GM12878 (cell line): ENCODE measurements around the gene CUTC. TPM values are rescaled to one million over a fixed set of nuclear protein-coding genes. Genes with fewer than 3 reads are reported as not detected.

Experiments
- ATAC-seq: fragments of 200-7000 bp; cut with Tn5 transposase; 3 replicates; pipeline ENCODE4 v1.9.1; 2020; ENCODE audit warnings: mild to moderate bottlenecking, moderate library complexity
- Bru-seq: library from RNA; stranded (reverse); fragments of 400-500 nt; gene quantifications from one replicate; lab custom pipeline; 2021; lab: Mats Ljungman, UMichigan
- BruChase-seq, 2 experiments: library from RNA; stranded (reverse); fragments of 400-500 nt; gene quantifications; one replicate each; lab custom pipeline; 2021; lab: Mats Ljungman, UMichigan
- BruUV-seq: library from RNA; stranded (reverse); fragments of 400-500 nt; replicated peaks from 2 replicates; lab custom pipeline; 2021; lab: Mats Ljungman, UMichigan
- CTCF ChIA-PET: fragments of 300-600 bp; sonication (Branson Sonifier 250); formaldehyde crosslinking; extraction: SDS; loops from one replicate; lab custom pipeline; 2021; ENCODE audit warnings: inconsistent platforms; lab: Yijun Ruan, JAX
- POLR2A ChIA-PET: fragments of 350-600 bp; formaldehyde crosslinking; extraction: SDS; loops from one replicate; lab custom pipeline; 2021; ENCODE audit warnings: inconsistent platforms; lab: Charles Lee
- RAD21 ChIA-PET: fragments of 300-600 bp; sonication (Branson Sonifier 250); formaldehyde crosslinking; loops from one replicate; lab custom pipeline; 2023; ENCODE audit warnings: antibody characterized with exemption; ENCODE audit not compliant: unreplicated experiment; lab: Charles Lee
- SMC1A ChIA-PET: fragments of 300-600 bp; sonication (Branson Sonifier 250); formaldehyde crosslinking; loops from one replicate; lab custom pipeline; 2023; ENCODE audit not compliant: unreplicated experiment, uncharacterized antibody; lab: Charles Lee
- DNase-seq: peaks from one replicate; pipeline ENCODE4 v3.0.0-alpha.2; 2011; ENCODE audit warnings: low read depth, low spot score
- FAIRE-seq: peaks from 3 replicates; lab custom pipeline; 2011; peaks lifted over from hg19 to GRCh38; lab: Jason Lieb, UNC
- H2AFZ ChIP-seq: 2 replicates; pipeline ENCODE4 v1.6.0; 2011; ENCODE audit warnings: low read depth, low read length, control low read depth; ENCODE audit not compliant: control insufficient read depth
- H3K27ac ChIP-seq: 2 replicates; pipeline ENCODE4 v1.5.1; 2011; ENCODE audit warnings: control low read depth; ENCODE audit not compliant: control insufficient read depth, insufficient read depth
- H3K27me3 ChIP-seq, 2 experiments: replicated peaks in 1 of 2; 2 replicates each; pipeline versions ENCODE4 v1.6.0 to v1.6.1; 2011; ENCODE audit warnings: low read length in 1 of 2; ENCODE audit not compliant: control insufficient read depth in 2 of 2, insufficient read depth in 2 of 2
- H3K36me3 ChIP-seq, 2 experiments: 2 replicates each; pipeline ENCODE4 v1.5.1; 2011; ENCODE audit warnings: low read length in 1 of 2; ENCODE audit not compliant: control insufficient read depth in 2 of 2, insufficient read depth in 2 of 2
- H3K4me1 ChIP-seq: 2 replicates; pipeline ENCODE4 v1.6.1; 2011; ENCODE audit warnings: mild to moderate bottlenecking, low read length, moderate library complexity, mixed read lengths; ENCODE audit not compliant: control insufficient read depth, insufficient read depth
- H3K4me2 ChIP-seq: 2 replicates; pipeline ENCODE4 v1.6.0; 2011; ENCODE audit warnings: control low read depth; ENCODE audit not compliant: control insufficient read depth, insufficient read depth
- H3K4me3 ChIP-seq: fragments of 200-600 bp; sonication (generic); 2 replicates; pipeline ENCODE4 v1.5.1; 2016
- H3K79me2 ChIP-seq: 2 replicates; pipeline ENCODE4 v1.6.0; 2011; ENCODE audit warnings: low read length; ENCODE audit not compliant: control insufficient read depth, insufficient read depth
- H3K9ac ChIP-seq: 2 replicates; pipeline ENCODE4 v1.8.0; 2011; ENCODE audit warnings: low read length, control low read depth, mixed read lengths; ENCODE audit not compliant: control insufficient read depth, insufficient read depth
- H3K9me3 ChIP-seq: replicated peaks from 3 replicates; pipeline ENCODE4 v1.5.1; 2011; ENCODE audit warnings: mild to moderate bottlenecking, low read length; ENCODE audit not compliant: control insufficient read depth, insufficient read depth
- H4K20me1 ChIP-seq: 2 replicates; pipeline ENCODE4 v1.6.0; 2011; ENCODE audit not compliant: control insufficient read depth, insufficient read depth
- ATF2 ChIP-seq: IDR thresholded peaks from 2 replicates; pipeline ENCODE4 v1.6.1; 2012; ENCODE audit warnings: low read length, inconsistent platforms
- EED ChIP-seq: sonication (generic); IDR thresholded peaks from 2 replicates; pipeline ENCODE4 v1.6.1; 2016; ENCODE audit warnings: antibody characterized with exemption, low read depth
- FOS ChIP-seq: IDR thresholded peaks from 3 replicates; pipeline ENCODE4 v1.6.1; 2011; ENCODE audit warnings: borderline replicate concordance; ENCODE audit not compliant: insufficient read length; ENCODE audit errors: extremely low read depth
- HDAC2 ChIP-seq: fragments of 200-600 bp; sonication (generic); IDR thresholded peaks from 2 replicates; pipeline ENCODE4 v1.6.1; 2017
- IKZF1 ChIP-seq: fragments of 450-650 bp; conservative IDR thresholded peaks from 2 replicates; pipeline ENCODE4 v1.6.1; 2017; ENCODE audit warnings: antibody characterized with exemption, mild to moderate bottlenecking
- IRF4 ChIP-seq: IDR thresholded peaks from 2 replicates; pipeline ENCODE4 v1.6.1; 2011; ENCODE audit warnings: low read depth, low read length
- MXI1 ChIP-seq: fragments of 150-350 bp; IDR thresholded peaks from 2 replicates; pipeline ENCODE4 v1.6.1; 2011; ENCODE audit warnings: low read depth, mild to moderate bottlenecking, inconsistent platforms, low read length, improper control_type of control experiment
- NR2F1 ChIP-seq: fragments of 450-650 bp; conservative IDR thresholded peaks from 2 replicates; pipeline ENCODE4 v1.6.1; 2017; ENCODE audit warnings: mild to moderate bottlenecking
- PRDM15 ChIP-seq: fragments of 450-650 bp; formaldehyde crosslinking; IDR thresholded peaks from 2 replicates; pipeline ENCODE4 v1.4.0; 2020; ENCODE audit warnings: mild to moderate bottlenecking, moderate library complexity
- SIN3A ChIP-seq: IDR thresholded peaks from 2 replicates; pipeline ENCODE4 v1.6.1; 2012; ENCODE audit warnings: low read depth, low read length, improper control_type of control experiment
- SP1 ChIP-seq: IDR thresholded peaks from one replicate; pipeline ENCODE4 v1.6.1; 2011; ENCODE audit warnings: low read depth, low read length
- WGBS: methylation state at CpG from one replicate; pipeline ENCODE4 v1.1.6; 2016; ENCODE audit warnings: low lambda C conversion rate; ENCODE audit not compliant: insufficient replicate concordance, insufficient coverage; ENCODE audit errors: missing lambda C conversion rate; 5-methylcytosine and 5-hydroxymethylcytosine counted together
- in situ Hi-C: fragments of 300-500 bp; cut with MboI; formaldehyde crosslinking; loops from 9 replicates; pipeline ENCODE4 v1.14.3; 2018; ENCODE audit warnings: mixed read lengths
- intact Hi-C: fragments of 100-400 bp; cut with micrococcal nuclease; formaldehyde crosslinking; loops from one replicate; pipeline ENCODE4 v1.14.2; 2022; ENCODE audit not compliant: unreplicated experiment
- long read RNA-seq, 2 experiments: library from polyadenylated mRNA; unstranded; transcript quantifications; one replicate each; pipeline ENCODE4 v2.0.0, GENCODE V29; 2019 to 2020
- polyA minus RNA-seq, 3 experiments: library from RNA; depleted of rRNA, polyadenylated mRNA; stranded (reverse); fragments of >200 nt; gene quantifications; 2 replicates each; pipeline ENCODE4 v1.2.3, GENCODE V29; 2011
- polyA plus RNA-seq, 11 experiments: library from polyadenylated mRNA; depleted of rRNA in 4 of 11; unstranded in 6 of 11; stranded (reverse) in 5 of 11; fragments of >200 nt; fragmentation: Nextera tagmentation in 4 of 11; fragmentation: Illumina TruSeq in 1 of 11; extraction: Ambion mirVana in 4 of 11; extraction: Trizol in 1 of 11; gene quantifications; 1 replicate in 1 of 11; 2 replicates in 10 of 11; pipeline versions ENCODE4 v1.2.1 to v1.2.3, GENCODE V29; 2011 to 2016; ENCODE audit warnings: inconsistent platforms in 2 of 11, missing spikeins in 2 of 11, low read depth in 1 of 11
- total RNA-seq, 4 experiments: library from RNA; depleted of rRNA in 3 of 4; stranded (reverse); fragments of >200 nt in 3 of 4; fragmentation: Illumina TruSeq in 1 of 4; extraction: Trizol in 1 of 4; gene quantifications; 2 replicates each; pipeline versions ENCODE4 v1.2.1 to v1.2.3, GENCODE V29; 2013 to 2021

Gene CUTC
- total RNA-seq (2013; cell fraction: nucleolus; rRNA removed) = 32.9 and 38.9 TPM in 2 replicates
- total RNA-seq (2014; rRNA removed) (23.8 and 28.3 TPM in 2 replicates), total RNA-seq (2014; rRNA removed; fragmentation: Illumina TruSeq; extraction: Trizol) (34.3 and 36.2 TPM in 2 replicates), total RNA-seq (2021) (25.7 and 26.7 TPM in 2 replicates), polyA plus RNA-seq (2011; rRNA removed) (47.7 and 63.2 TPM in 2 replicates), polyA plus RNA-seq (2014; fragmentation: Illumina TruSeq; extraction: Trizol) (34.3 and 42.5 TPM in 2 replicates), polyA plus RNA-seq (2014; fragmentation: Nextera tagmentation; extraction: Ambion mirVana) (10 to 100 TPM; 64.6 to 71.7 TPM), polyA plus RNA-seq (2014; rRNA removed) (34.3 and 37.6 TPM in 2 replicates), polyA plus RNA-seq (2016; fragmentation: Nextera tagmentation; extraction: Ambion mirVana) (10 to 100 TPM; 44.0 to 49.6 TPM), polyA minus RNA-seq (2011; rRNA and poly(A)+ RNA removed) (27.4 and 30.3 TPM in 2 replicates), Bru-seq, nascent RNA (percentile 78 among the genes with signal in this experiment), BruChase-seq, experiment 1, labeled RNA remaining after a 6-hour chase (percentile 68 among the genes with signal in this experiment), BruChase-seq, experiment 2, labeled RNA remaining after a 2-hour chase (percentile 69 among the genes with signal in this experiment)
- polyA plus RNA-seq (2011; ENCODE audit: low read depth) = 21.8 TPM
- polyA plus RNA-seq (2011; cell fraction: cytosol; rRNA removed) = 18.6 and 26.4 TPM in 2 replicates
- polyA plus RNA-seq (2011; cell fraction: nucleus; rRNA removed) = 25.8 and 28.8 TPM in 2 replicates
- polyA plus RNA-seq (2012) = 25.5 and 28.0 TPM in 2 replicates
- polyA minus RNA-seq (2011; cell fraction: cytosol; rRNA and poly(A)+ RNA removed) = 7.3 and 7.6 TPM in 2 replicates
- polyA minus RNA-seq (2011; cell fraction: nucleus; rRNA and poly(A)+ RNA removed) = 10.5 and 13.6 TPM in 2 replicates
- long read RNA-seq, experiment 1, transcript CUTC-202 (9 exons, 1,346 nt) = major isoform, 11 of 17 reads
- long read RNA-seq, experiment 1, partial matches to known transcripts = 2 of 17 reads
- long read RNA-seq, experiment 1, other reads (novel, unspliced or antisense) = 3 of 17 reads
- long read RNA-seq, experiment 2, transcript CUTC-202 (9 exons, 1,346 nt) = major isoform, 71 of 146 reads
- long read RNA-seq, experiment 2, transcript CUTC-203 (8 exons, 831 nt) = minor isoform, 13 of 146 reads
- long read RNA-seq, experiment 2, partial matches to known transcripts = 13 of 146 reads
- long read RNA-seq, experiment 2, other reads (novel, unspliced or antisense) = 49 of 146 reads

- peaks cover 5% of the 10 kb centered on the region; the same call in 1 of the 2 replicates for H3K4me1 ChIP-seq
- peak within 1 kb of the TSS; percentile 94 for H2AFZ ChIP-seq
- no peaks in the 10 kb centered on the region for H3K27me3 ChIP-seq
- SMC1A ChIA-PET = interaction anchor here (0.8 to 3.3 kb wide), 9 partner anchors 9 to 314 kb away, joined by 3 to 11 read pairs (median 3); no protein-coding TSS in a partner anchor
- intact Hi-C loops (no loop called here), in situ Hi-C loops (no loop called here)
- DNase-seq = peak; percentile 82
- CTCF ChIA-PET = interaction anchor here (0.6 to 4.1 kb wide), 12 partner anchors 9 to 302 kb away, joined by 3 to 17 read pairs (median 3); partner anchors contain the start of genes ENTPD7 and GOT1
- RAD21 ChIA-PET = interaction anchor here (0.6 to 2.4 kb wide), 5 partner anchors 9 to 112 kb away, joined by 3 to 11 read pairs (median 3); partner anchors contain the start of gene SLC25A28
- peak within 1 kb of the TSS; percentile 81 for H3K4me2 ChIP-seq
- ATAC-seq = peak; percentile 95
- 1% methylated on average over 59 of the region's 73 CpGs for WGBS
- peak within 1 kb of the TSS; percentile 98 for H3K4me3 ChIP-seq
- H3K27ac ChIP-seq = peak within 1 kb of the TSS; percentile 89
- BruUV-seq = TSS peak; percentile 86
- H3K79me2 ChIP-seq = peaks cover 32% of the 10 kb centered on the region
- H3K9ac ChIP-seq = peak within 1 kb of the TSS; percentile 91
- no peaks in the 10 kb centered on the region for H4K20me1 ChIP-seq
- FAIRE-seq = peak; percentile 76
- POLR2A ChIA-PET = interaction anchor here (0.5 to 2.4 kb wide), 10 partner anchors 10 to 535 kb away, joined by 3 to 9 read pairs (median 4); partner anchors contain the start of genes CWF19L1 and ENTPD7
- H3K36me3 ChIP-seq = peaks cover 0 to under 1% of the 10 kb centered on the region in 2 experiments; a peak in 1 of 4 replicates
- H3K9me3 ChIP-seq = no peaks in the 10 kb centered on the region
- TF ChIP-seq SIN3A (no peak), ATF2 (no peak), FOS (no peak), IRF4 (0 out of 2 replicates have a peak, but pooled peaks have one; percentile 51), MXI1 (peak; percentile 30; the same call in 1 of the 2 replicates), SP1 (no peak), HDAC2 (no peak), PRDM15 (CRISPR knock-in tag) (no peak), EED (0 out of 2 replicates have a peak, but pooled peaks have one; percentile 45), IKZF1 (peak; percentile 83), NR2F1 (no peak)
These were observed at the start of gene CUTC, which contains the start of gene COX15 for GRCh38 chr10:99732033-99732842. TSS of gene CUTC (plus strand) at chr10:99732234. CDS start at chr10:99732349, 115 bp downstream. TSS of gene COX15 (minus strand) at chr10:99732127. CDS start at chr10:99732049, 78 bp downstream.
